IPS DF 4.7 (cell line): Measurements from ENCODE around the gene IER5.

Experiments used
- DNase-seq: peaks from one replicate; pipeline ENCODE4 v3.0.0-alpha.2; 2013; ENCODE audit warnings: low spot score; ENCODE audit errors: extremely low read depth

IER5 gene

GRCh38 chr1:181076852-181077251 is 11.6 kb upstream of the IER5 start:
- DNase-seq, result no peak

- no peak for DNase-seq
Measured at GRCh38 chr1:181077576-181078242, 10.8 kb upstream of the IER5 start.

- no peak for DNase-seq
Measured at GRCh38 chr1:181079382-181079781, 9.1 kb upstream of the IER5 start.

- DNase-seq, result no peak
Measured at GRCh38 chr1:181079920-181080319, 8.6 kb upstream of the IER5 start.

GRCh38 chr1:181080556-181080955 is 7.9 kb upstream of the IER5 start:
- DNase-seq, result no peak

GRCh38 chr1:181081395-181081794 is 7.1 kb upstream of the IER5 start:
- DNase-seq, result no peak

GRCh38 chr1:181083842-181084605 is 4.5 kb upstream of the IER5 start:
- no peak for DNase-seq

- DNase-seq, result no peak
Measured at GRCh38 chr1:181084606-181084969, 3.9 kb upstream of the IER5 start.

- no peak for DNase-seq
Measured at GRCh38 chr1:181086091-181086490, 2.4 kb upstream of the IER5 start.

GRCh38 chr1:181086926-181087325 is 1.6 kb upstream of the IER5 start:
- DNase-seq, result no peak

GRCh38 chr1:181087400-181087901 is 1.0 kb upstream of the IER5 start:
- no peak for DNase-seq

- no peak for DNase-seq
Measured at GRCh38 chr1:181089017-181089675, 646 bp downstream of the IER5 start.

- DNase-seq, result no peak
Measured at GRCh38 chr1:181089676-181090544, 1.4 kb downstream of the IER5 start.

- DNase-seq, result no peak
Measured at GRCh38 chr1:181090641-181091126, 2.2 kb downstream of the IER5 start.

- no peak for DNase-seq
Measured at GRCh38 chr1:181091309-181092040, 3.0 kb downstream of the IER5 start.

GRCh38 chr1:181092056-181092455 is 3.6 kb downstream of the IER5 start:
- DNase-seq, result no peak

- DNase-seq, result no peak
Measured at GRCh38 chr1:181092883-181093458, 4.5 kb downstream of the IER5 start.

- DNase-seq, result no peak
Measured at GRCh38 chr1:181094416-181095212, 6.1 kb downstream of the IER5 start.

GRCh38 chr1:181095260-181095659 is 6.8 kb downstream of the IER5 start:
- DNase-seq, result no peak
